ENCODE data around the gene TMEM151B.

The TMEM151B gene

DNA sequence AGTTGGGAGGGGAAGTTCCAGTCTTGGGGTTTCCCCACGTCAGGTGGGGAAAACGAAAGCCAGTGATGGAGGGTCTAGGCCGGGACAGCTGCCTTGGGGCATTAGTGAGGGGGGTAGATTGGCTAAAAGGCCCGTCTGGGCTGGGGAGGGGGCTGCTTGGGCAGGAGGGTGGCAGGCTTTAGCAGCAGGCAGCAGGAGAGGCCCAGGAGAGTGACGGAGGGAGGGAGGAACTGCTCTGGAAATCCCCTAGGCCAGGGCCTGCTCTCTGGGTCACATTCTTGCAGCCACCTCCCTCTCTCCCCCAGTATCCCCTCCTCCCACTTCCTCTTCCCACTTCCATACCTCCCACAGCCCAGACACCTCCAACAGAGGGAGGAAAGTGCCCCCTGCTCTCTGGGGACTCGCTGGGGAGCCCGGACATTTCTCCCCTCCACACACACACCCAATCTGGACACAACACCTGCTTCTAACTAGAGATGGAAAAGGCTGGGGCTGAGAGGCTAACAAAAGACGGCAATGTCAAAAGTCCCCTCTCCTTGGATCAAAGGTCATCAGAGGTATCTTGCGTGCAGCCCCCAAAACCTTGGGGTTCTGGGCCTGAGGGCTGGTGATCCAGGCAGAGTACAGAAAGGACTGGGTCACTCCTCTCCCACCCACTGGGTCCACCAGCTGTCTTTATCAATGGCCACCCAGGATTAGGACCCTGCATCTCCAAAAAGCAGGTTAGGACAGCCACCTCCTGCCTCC lies 6.7 kb upstream of the TMEM151B start:
- DNase-seq: no peak

DNA sequence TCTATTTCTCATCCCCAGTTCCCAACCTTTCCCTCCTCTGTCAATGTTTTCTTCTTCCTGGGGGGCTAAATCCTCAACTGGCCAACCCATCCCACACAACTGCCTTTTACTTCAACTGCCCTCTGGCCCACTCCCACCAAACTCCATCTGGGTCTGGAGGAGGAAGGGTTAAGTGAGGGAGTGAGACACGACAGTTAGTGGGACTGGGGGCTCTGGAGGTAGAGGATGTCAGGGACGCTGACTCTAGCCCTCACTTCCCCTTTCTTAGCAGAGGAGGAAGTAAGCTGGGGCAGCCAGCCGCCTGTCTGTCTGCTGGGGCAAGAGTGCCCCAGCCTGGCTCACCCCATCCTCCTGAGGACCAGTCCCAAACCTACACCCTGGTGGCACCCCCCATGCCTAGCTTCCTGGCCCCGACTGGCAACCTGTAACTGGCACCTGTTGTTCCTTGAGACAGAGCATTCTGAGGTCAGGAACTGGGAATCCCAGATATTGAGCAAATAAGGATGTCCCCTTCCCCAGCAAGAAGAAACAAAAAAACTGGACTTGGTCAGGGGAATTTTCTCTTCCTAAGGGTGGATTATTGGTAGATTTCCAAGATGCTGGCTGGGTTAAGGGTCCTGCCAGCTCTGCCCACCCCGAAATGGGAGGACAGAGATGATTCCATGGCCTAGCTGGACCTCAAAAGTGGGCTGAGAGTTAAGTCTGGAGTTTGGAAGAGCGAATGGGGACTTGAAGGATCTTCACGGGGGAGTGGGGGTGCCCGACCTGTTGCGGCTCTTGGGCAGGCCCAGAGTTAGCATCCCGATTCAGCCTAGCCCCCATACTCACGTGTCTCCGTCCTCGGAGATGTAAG lies 5.9 kb upstream of the TMEM151B start:
- peak in 4 of 56 donors; percentile 18 to 41 (median 36) for DNase-seq

- peak; percentile 42 to 96 (median 84) for DNase-seq
Observed at GRCh38 chr6:44265007-44265721, 5.1 kb upstream of the TMEM151B start, which contains the start of gene NFKBIE. Gene NFKBIE, minus strand, starts transcription at chr6:44265551. Its CDS starts 205 bp downstream, at chr6:44265346.

DNA sequence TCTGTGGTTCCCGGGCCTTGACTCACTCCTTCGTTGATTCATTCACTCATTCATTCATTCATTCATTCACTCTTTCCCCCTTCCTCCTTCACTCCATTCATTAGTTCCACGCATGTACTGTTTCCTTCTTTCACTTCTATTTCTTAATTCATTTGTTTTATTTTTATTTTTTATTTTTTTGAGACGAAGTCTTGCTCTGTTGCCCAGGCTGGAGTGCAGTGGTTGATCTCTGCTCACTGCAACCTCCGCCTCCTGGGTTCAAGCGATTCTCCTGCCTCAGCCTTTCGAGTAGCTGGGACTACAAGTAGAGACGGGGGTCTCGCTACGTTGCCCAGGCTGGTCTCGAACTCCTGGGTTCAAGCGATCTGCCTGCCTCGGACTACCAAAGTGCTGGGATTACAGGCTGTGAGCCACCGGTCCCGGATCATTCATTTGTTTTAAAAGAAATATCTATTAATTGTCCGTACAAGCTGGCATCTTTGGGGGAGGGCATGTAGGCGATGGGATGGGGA lies 4.5 kb upstream of the TMEM151B start:
- no peak for DNase-seq

- no peak for DNase-seq
Observed at GRCh38 chr6:44266347-44266746, 3.9 kb upstream of the TMEM151B start.

DNA sequence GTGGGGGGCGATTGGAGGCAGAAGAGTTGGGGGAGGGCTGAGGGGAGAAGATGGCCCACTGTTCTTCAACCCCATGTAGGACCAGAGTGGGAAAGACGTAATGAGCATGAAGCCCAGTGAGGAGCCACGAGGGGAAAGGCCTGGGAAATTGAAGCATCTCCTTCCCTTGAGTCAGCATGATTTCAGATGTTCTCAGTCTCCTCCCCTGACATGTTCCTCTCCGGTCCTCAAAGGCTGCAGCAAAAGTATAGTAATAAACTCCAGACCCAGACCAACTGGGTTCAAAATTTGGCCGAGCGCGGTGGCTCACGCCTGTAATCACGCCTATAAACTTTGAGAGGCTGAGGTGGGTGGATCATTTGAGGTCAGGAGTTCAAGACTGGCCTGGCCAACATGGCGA lies 3.0 kb upstream of the TMEM151B start:
- no peak for DNase-seq

DNA sequence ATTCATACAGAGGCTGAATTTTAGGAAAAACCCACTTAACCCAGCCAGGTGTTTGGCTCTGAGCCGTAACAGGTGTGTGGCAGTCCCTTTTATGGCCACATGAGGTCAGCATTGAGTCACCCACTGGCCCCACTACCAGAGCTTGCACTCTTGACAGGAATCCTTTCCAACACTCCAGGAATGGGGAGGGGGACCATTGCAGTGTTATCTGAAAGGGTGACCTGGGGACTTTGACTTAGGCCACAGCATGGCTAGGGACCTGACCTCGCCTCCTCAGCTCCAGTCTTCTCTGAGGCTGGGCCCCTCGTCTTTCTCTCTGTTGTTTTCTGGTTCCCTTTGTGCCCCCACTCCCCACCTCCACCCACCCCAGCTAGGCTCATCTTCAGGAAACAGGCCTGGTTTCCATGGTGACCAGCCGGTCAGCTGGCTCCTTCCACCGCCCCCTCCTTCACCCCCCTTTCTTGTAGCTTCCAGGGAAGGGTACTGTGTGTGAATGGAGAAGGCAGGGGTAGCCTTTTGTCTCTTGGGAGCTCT lies 2.1 kb upstream of the TMEM151B start:
- DNase-seq: peak in 28 of 56 donors; percentile 16 to 64 (median 37)

DNA sequence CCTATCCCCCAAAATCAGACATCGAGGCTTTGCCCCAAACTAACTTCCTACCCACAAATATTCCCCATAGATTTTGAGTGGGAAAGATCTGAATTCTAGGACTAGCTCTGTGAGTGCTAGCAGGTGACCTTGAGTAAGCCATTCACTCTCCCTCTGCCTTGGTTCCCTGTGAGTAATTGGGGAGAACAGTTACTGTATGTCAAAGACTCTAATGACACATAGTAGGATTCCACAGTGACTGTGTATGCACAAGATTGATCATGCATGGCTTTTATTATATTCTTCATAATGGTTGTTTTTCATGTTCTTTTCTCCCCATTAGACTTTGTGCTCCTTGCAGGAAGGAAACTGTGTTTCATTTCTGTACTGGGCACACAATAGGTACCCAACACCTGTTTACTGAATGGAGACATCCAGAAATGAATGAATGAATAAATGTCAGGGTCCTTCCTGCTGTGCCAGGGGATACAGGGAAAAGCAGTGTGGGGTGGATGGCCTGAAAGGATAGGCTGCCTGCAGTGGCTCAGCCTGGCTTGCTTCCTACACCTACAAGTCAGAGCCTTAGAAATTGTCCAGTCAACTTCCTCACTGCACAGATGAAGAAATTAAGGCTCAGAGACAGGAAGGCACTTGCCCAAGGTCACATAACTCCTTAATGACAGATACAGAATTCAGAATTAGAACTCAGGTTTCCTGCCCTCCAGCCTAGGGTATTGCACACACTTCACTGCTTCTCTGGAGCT lies 901 bp upstream of the TMEM151B start:
- no peak for DNase-seq

GRCh38 chr6:44270526-44271405 lies 516 bp downstream of the TMEM151B start:
- DNase-seq: peak in 3 of 56 donors; percentile 23 to 29 (median 28)

GRCh38 chr6:44271406-44271723 lies 1.1 kb downstream of the TMEM151B start:
- DNase-seq: no peak

- DNase-seq: no peak
Observed at GRCh38 chr6:44271914-44272313, 1.7 kb downstream of the TMEM151B start.

DNA sequence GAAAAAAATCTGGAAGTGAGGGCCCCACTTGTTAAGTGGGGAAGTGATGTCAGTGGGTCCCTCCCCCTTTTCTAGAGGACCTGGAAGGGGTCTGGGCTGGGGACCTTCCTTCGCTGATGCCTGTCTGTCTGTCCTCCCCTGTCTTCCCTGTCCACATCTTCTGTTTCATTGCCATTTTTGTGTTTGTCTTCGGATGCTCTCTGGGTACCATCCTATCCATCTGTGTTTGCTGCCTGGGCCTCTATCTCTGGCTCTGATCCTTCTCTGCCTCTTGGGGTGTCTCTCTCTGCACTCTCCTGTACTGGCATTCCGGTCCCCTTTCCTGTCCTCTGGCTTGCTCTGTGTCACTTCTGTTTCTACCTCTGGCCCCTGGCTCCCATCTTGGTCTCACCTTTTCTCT lies 2.3 kb downstream of the TMEM151B start:
- DNase-seq: no peak

DNA sequence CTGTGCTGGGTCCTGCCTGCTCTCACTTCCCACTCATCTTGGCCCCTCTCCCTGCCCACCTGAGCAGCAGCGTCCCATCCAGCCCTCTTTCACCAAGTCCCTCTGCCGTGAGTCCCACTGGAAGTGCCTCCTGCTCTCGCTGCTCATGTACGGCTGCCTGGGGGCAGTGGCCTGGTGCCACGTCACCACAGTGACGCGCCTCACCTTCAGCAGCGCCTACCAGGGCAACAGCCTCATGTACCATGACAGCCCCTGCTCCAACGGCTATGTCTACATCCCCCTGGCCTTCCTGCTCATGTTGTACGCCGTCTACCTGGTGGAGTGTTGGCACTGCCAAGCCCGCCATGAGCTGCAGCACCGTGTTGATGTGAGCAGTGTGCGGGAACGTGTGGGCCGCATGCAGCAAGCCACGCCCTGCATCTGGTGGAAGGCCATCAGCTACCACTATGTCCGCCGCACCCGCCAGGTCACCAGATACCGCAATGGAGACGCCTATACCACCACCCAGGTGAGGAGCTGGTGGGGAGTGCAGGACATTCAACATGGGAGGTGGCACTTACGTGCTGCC lies 2.8 kb downstream of the TMEM151B start:
- DNase-seq: peak in 3 of 56 donors; percentile 17 to 42 (median 35)

GRCh38 chr6:44273617-44274016 lies 3.4 kb downstream of the TMEM151B start:
- DNase-seq: no peak

GRCh38 chr6:44275271-44275748 lies 5.1 kb downstream of the TMEM151B start:
- no peak for DNase-seq

GRCh38 chr6:44275749-44276648 lies 5.7 kb downstream of the TMEM151B start:
- DNase-seq: no peak

GRCh38 chr6:44276667-44277640 lies 6.7 kb downstream of the TMEM151B start:
- no peak for DNase-seq

All from amygdala (tissue), 56 donors.